NCI-H774 (cell line): ENCODE results near the gene AIDA.
"Not testable (repeated sequence)": the region's sequence is repeated elsewhere in the genome, so short reads cannot be mapped to it uniquely, and the experiment has no call there.

ENCODE experiments used
- DNase-seq: peaks from one replicate; lab custom pipeline; 2025; lab: John Stamatoyannopoulos, UW

The AIDA gene

GRCh38 chr1:222713091-222713961 is 1.0 kb upstream of the AIDA start:
- peak; percentile 95 for DNase-seq

GRCh38 chr1:222711319-222712252 is 705 bp downstream of the AIDA start:
- DNase-seq: peak; percentile 24

GRCh38 chr1:222709700-222710153 is 2.6 kb downstream of the AIDA start:
- DNase-seq: no peak

- DNase-seq: no peak
These were observed 5.5 kb downstream of the AIDA start for GRCh38 chr1:222706815-222707214.

- DNase-seq: no peak
These were observed 8.0 kb downstream of the AIDA start for GRCh38 chr1:222704260-222704659.

GRCh38 chr1:222702210-222702609 is 10.1 kb downstream of the AIDA start:
- DNase-seq: no peak

GRCh38 chr1:222697826-222698225 is 14.5 kb downstream of the AIDA start:
- DNase-seq: no peak

- no peak for DNase-seq
These were observed 15.1 kb downstream of the AIDA start for GRCh38 chr1:222697203-222697602.

GRCh38 chr1:222696741-222697140 is 15.6 kb downstream of the AIDA start:
- DNase-seq: no peak

GRCh38 chr1:222694927-222695326 is 17.4 kb downstream of the AIDA start:
- no peak for DNase-seq

GRCh38 chr1:222691016-222691415 is 21.3 kb downstream of the AIDA start:
- DNase-seq: no peak

- no peak for DNase-seq
These were observed 32.2 kb downstream of the AIDA start for GRCh38 chr1:222680080-222680479.

- DNase-seq: no peak
These were observed 42.2 kb downstream of the AIDA start for GRCh38 chr1:222670110-222670509.

GRCh38 chr1:222669107-222669506 is 43.2 kb downstream of the AIDA start:
- not testable (repeated sequence) for DNase-seq

- not testable (repeated sequence) for DNase-seq
These were observed 44.1 kb downstream of the AIDA start for GRCh38 chr1:222668184-222668583.

- DNase-seq: no peak
These were observed 46.3 kb downstream of the AIDA start for GRCh38 chr1:222665964-222666363.

- DNase-seq: no peak
These were observed 48.8 kb downstream of the AIDA start for GRCh38 chr1:222663431-222663934.

- DNase-seq: no peak
These were observed 54.4 kb downstream of the AIDA start for GRCh38 chr1:222657899-222658298.

GRCh38 chr1:222656391-222657155 is 55.7 kb downstream of the AIDA start:
- no peak for DNase-seq

GRCh38 chr1:222654849-222655248 is 57.4 kb downstream of the AIDA start:
- DNase-seq: no peak

- DNase-seq: no peak
These were observed 59.0 kb downstream of the AIDA start for GRCh38 chr1:222653178-222653827.
